Upper lobe of left lung (tissue), 4 donors: ENCODE results near the gene OAS2.

Experiments
- CTCF ChIP-seq, 6 experiments: fragments of 450-650 bp in 4 of 6; fragments of 200-600 bp in 2 of 6; sonication (generic) in 2 of 6; IDR thresholded peaks; one replicate each; pipeline ENCODE4 v1.5.1; 2016 to 2019; ENCODE audit warnings: antibody characterized with exemption in 6 of 6
- EP300 ChIP-seq, 4 donors: sonication (generic); formaldehyde crosslinking; IDR thresholded peaks; one replicate each; pipeline ENCODE4 v1.5.1; 2017; ENCODE audit warnings: antibody characterized with exemption in 4 of 4, control low read depth in 2 of 4
- POLR2A ChIP-seq, 4 donors: fragments of 450-650 bp; IDR thresholded peaks; one replicate each; pipeline ENCODE4 v1.5.1; 2016 to 2017; ENCODE audit warnings: antibody characterized with exemption in 4 of 4, mild to moderate bottlenecking in 2 of 4

- no peak for TF ChIP-seq POLR2A (IDR thresholded peaks at IDR 0.05)
- no peak for TF ChIP-seq EP300 (IDR thresholded peaks at IDR 0.05)
- no peak for TF ChIP-seq CTCF (IDR thresholded peaks at IDR 0.05)
These were observed 28.8 kb downstream of the OAS2 start for GRCh38 chr12:113007166-113007565.
